GM13976 (cell line): Measurements from ENCODE around the gene GXYLT1.

Experiments used
- DNase-seq: peaks from one replicate; pipeline ENCODE4 v3.0.0; 2012; ENCODE audit warnings: low spot score
- in situ Hi-C: fragments of 300-500 bp; cut with MboI; formaldehyde crosslinking; loops from one replicate; pipeline ENCODE4 v1.12.0; 2022; ENCODE audit warnings: low sequenced_read_pairs, mixed read lengths, inconsistent platforms; ENCODE audit not compliant: unreplicated experiment
- TF ChIP-seq, protein P1 (sequence below): IDR thresholded peaks from 2 replicates; pipeline ENCODE4 v1.5.1; 2012; ENCODE audit warnings: borderline replicate concordance, mild to moderate bottlenecking; ENCODE audit not compliant: insufficient read depth; ENCODE audit errors: extremely low read depth, missing control alignments, control extremely low read depth

Gene GXYLT1

DNA sequence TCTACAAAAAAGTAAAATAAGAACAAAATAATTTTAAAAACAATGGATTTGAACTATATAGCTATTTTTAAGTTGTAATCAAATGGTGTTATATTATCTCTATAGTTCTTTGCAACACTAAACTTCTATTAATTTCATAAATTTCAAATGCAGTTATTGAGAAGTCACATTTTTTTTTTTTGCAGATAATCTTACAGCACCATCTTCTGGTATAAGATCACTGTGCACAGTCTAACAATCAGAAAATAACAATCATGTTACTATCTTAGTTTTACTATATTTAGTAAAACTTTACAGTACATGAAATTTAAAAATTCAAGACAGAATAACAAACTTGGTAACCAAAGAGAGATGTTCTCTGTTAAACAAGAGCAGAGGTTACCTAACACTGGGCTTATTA is 40.6 kb downstream of the GXYLT1 start:
- DNase-seq, result no peak
- TF ChIP-seq, protein P1, sequence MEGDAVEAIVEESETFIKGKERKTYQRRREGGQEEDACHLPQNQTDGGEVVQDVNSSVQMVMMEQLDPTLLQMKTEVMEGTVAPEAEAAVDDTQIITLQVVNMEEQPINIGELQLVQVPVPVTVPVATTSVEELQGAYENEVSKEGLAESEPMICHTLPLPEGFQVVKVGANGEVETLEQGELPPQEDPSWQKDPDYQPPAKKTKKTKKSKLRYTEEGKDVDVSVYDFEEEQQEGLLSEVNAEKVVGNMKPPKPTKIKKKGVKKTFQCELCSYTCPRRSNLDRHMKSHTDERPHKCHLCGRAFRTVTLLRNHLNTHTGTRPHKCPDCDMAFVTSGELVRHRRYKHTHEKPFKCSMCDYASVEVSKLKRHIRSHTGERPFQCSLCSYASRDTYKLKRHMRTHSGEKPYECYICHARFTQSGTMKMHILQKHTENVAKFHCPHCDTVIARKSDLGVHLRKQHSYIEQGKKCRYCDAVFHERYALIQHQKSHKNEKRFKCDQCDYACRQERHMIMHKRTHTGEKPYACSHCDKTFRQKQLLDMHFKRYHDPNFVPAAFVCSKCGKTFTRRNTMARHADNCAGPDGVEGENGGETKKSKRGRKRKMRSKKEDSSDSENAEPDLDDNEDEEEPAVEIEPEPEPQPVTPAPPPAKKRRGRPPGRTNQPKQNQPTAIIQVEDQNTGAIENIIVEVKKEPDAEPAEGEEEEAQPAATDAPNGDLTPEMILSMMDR, result no peak
- in situ Hi-C loops, result no loop called here

DNA sequence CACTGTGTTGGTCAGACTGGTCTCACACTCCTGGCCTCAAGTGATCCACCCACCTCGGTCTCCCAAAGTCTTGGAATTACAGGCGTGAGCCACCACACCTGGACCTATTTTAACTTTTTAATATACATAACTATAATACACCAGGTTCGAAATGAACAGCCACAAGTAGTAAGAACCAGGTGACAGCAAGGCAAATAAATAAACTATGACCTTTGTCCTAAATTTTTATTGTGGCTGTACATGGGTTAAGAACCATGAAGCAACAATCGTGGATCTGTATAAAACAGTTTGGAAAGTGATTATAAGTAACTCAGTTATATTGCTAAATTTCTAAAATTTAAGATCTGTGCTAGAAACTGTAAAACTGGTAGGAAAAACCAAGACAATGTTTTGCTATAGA is 41.5 kb downstream of the GXYLT1 start:
- in situ Hi-C loops, result no loop called here
- no peak for DNase-seq
- TF ChIP-seq, protein P1, result no peak

DNA sequence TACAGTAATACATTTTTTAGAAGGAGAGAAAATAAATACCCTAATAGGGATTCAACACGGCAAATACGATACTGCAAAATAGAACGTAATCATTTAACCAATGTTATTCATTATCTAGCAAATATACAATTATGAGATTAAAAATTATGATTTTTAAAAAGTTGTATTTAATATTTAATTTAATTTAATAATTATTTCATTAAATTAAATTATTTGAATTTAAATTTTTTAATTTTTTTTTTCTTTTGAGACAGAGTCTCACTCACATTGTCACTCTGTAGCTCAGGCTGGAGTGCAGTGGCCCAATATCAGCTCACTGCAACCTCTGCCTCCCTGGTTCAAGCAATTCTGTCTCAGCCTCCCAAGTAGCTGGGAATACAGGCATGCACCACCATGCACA is 42.0 kb downstream of the GXYLT1 start:
- TF ChIP-seq, protein P1, result no peak
- in situ Hi-C loops, result no loop called here
- DNase-seq, result no peak

DNA sequence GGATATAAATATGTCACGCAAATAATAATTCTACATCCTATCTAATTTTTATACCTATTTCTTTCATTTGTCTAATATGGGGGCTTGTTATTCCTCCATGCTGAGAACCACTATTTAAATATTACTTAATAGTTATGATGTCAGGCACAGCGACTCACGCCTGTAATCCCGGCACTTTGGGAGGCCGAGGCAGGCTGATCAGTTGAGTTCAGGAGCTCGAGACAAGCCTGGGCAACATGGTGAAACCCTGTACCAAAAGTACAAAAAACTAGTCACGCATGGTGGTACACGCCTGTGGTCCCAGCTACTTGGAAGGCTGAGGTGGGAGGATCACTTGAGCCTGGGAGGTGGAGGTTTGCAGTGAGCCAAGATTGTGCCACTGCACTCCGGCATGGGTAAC is 45.2 kb downstream of the GXYLT1 start:
- in situ Hi-C loops, result no loop called here
- no peak for DNase-seq
- TF ChIP-seq, protein P1, result no peak

DNA sequence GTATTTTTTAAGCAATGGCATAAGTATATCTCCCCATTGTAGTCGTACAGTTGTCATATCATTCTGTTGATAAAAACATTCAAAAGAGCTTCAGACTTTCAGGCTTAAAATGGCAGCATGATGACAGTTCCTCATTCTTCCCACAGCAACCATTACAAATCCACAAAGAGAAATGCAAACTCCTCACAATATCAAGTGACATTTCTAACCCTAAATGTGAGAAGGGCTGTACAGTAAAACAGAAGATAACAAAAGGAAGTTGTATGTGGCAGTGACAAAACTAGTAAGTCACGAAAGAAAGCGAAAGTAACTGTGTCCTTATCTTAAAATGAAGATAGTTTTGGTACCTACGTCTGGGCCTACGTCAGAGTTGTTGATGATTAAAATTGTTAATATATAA is 46.7 kb downstream of the GXYLT1 start:
- TF ChIP-seq, protein P1, result no peak
- DNase-seq, result peak; percentile 49
- in situ Hi-C loops, result no loop called here

DNA sequence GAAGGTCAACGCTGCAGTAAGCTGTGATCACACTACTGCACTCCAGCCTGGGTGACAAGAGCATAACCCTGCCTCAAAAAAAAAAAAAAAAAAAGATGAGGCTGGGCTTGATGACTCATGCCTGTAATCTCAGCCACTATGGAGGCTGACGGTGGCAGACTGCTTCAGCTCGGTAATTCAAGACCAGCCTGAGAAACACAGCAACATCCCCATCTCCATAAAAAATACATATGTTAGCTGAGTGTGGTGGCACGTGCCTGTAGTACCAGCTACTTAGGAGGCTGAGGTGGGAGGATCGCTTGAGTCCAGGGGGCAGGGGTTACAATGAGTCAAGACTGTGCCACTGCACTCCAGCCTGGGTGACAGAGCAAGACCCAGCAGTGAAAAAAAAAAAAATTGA is 50.4 kb downstream of the GXYLT1 start:
- TF ChIP-seq, protein P1, result no peak
- no peak for DNase-seq
- in situ Hi-C loops, result no loop called here

DNA sequence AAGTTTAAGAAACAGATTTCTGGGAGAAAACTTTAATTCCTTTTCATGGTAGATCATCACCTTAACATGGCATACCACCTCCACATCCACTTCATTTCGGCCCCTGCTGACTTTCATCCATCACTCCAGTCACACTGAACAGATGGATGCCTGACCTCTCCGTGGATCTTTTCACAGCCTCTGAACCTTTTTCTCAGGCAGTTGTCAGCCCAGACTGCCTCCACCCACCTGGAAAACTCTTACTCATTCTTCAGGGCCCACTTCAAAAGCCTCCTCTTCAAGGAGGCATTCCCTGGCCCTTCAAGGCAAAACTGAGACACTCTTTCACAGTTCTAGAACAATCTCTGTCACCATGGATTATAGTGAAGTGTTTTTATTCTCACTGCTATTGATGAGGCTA is 52.9 kb downstream of the GXYLT1 start:
- DNase-seq, result no peak
- TF ChIP-seq, protein P1, result no peak
- in situ Hi-C loops, result no loop called here
